ENCODE data around the gene RRP12.

The RRP12 gene

GRCh38 chr10:97366572-97366971 is 34.6 kb downstream of the RRP12 start:
- Histone ChIP-seq H3K9me2 (replicated peaks; ENCODE audit: low read depth, low read length) (no peaks in the 10 kb centered on the region), H3K4me3 (ENCODE audit: low read length, poor library complexity, severe bottlenecking) (no peak overlapping the region), H2AFZ (ENCODE audit: low read length) (no peak overlapping the region), H3K36me3 (ENCODE audit: insufficient read depth, low read length) (no peaks in the 10 kb centered on the region; the same call in 1 of the 2 replicates), H3K79me2 (ENCODE audit: insufficient read depth, low read length) (no peaks in the 10 kb centered on the region), H3K9ac (ENCODE audit: low read depth, low read length, poor library complexity, severe bottlenecking) (no peak overlapping the region), H3F3A (ENCODE audit: low read depth) (no peaks in the 10 kb centered on the region), H3K9me3 (ENCODE audit: insufficient read depth, low read depth, low read length) (no peaks in the 10 kb centered on the region), H4K20me1 (ENCODE audit: insufficient read depth, low read length, poor library complexity, severe bottlenecking) (no peaks in the 10 kb centered on the region), H3K4me2 (ENCODE audit: low read depth, low read length, poor library complexity, severe bottlenecking) (no peak overlapping the region), H3K4me1 (ENCODE audit: insufficient read depth, low read length, poor library complexity, severe bottlenecking) (no peaks in the 10 kb centered on the region), H3K27me3 (ENCODE audit: insufficient read depth, low read length, poor library complexity, severe bottlenecking) (no peaks in the 10 kb centered on the region)
- TF ChIP-seq CTCF (conservative IDR thresholded peaks at IDR 0.05; ENCODE audit: low read length) (no peak), EZH2phosphoT487 (IDR thresholded peaks at IDR 0.05; ENCODE audit: borderline replicate concordance) (no peak)

DNA sequence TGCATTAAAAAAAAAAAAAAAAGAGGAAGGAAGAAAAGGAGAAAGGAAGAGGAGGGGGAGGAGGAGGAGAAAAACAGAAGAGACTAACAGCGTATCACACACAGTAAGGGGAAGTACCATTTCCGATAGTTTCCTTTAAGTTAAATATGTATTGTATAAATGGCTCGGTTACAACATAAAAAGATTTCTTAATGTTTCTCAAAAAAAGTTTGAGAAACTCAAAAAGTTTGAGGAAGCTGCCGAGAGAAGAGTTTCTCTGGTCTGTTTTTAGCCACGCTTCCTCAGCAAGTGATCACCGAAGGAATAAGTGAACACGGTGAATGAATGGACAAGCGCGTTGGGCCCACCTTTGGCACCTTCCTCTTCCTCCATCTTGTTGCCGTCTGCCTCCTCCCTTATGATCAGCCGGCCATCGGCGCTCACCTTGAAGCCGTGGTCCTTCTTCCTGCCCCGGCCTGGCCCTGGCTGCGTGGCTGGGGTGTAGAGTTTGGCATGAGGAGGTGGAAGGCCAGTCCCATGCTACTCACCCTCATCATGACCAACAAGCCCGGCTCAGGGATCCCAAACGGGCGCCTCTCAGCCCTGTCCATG is 35.3 kb downstream of the RRP12 start:
- H3K9ac ChIP-seq (ENCODE audit: low read depth, low read length, poor library complexity, severe bottlenecking) = no peak overlapping the region
- H4K20me1 ChIP-seq (ENCODE audit: insufficient read depth, low read length, poor library complexity, severe bottlenecking) = no peaks in the 10 kb centered on the region
- no peak overlapping the region for H2AFZ ChIP-seq (ENCODE audit: low read length)
- no peaks in the 10 kb centered on the region for H3K4me1 ChIP-seq (ENCODE audit: insufficient read depth, low read length, poor library complexity, severe bottlenecking)
- H3K79me2 ChIP-seq (ENCODE audit: insufficient read depth, low read length) = no peaks in the 10 kb centered on the region
- no peaks in the 10 kb centered on the region for H3K27me3 ChIP-seq (ENCODE audit: insufficient read depth, low read length, poor library complexity, severe bottlenecking)
- H3K9me2 ChIP-seq (replicated peaks; ENCODE audit: low read depth, low read length) = no peaks in the 10 kb centered on the region
- no peaks in the 10 kb centered on the region for H3K9me3 ChIP-seq (ENCODE audit: insufficient read depth, low read depth, low read length)
- no peak for TF ChIP-seq EZH2phosphoT487 (IDR thresholded peaks at IDR 0.05; ENCODE audit: borderline replicate concordance)
- no peak for TF ChIP-seq CTCF (conservative IDR thresholded peaks at IDR 0.05; ENCODE audit: low read length)
- H3K4me3 ChIP-seq (ENCODE audit: low read length, poor library complexity, severe bottlenecking) = no peak overlapping the region
- no peaks in the 10 kb centered on the region for H3F3A ChIP-seq (ENCODE audit: low read depth)
- H3K36me3 ChIP-seq (ENCODE audit: insufficient read depth, low read length) = no peaks in the 10 kb centered on the region; the same call in 1 of the 2 replicates
- H3K4me2 ChIP-seq (ENCODE audit: low read depth, low read length, poor library complexity, severe bottlenecking) = no peak overlapping the region

DNA sequence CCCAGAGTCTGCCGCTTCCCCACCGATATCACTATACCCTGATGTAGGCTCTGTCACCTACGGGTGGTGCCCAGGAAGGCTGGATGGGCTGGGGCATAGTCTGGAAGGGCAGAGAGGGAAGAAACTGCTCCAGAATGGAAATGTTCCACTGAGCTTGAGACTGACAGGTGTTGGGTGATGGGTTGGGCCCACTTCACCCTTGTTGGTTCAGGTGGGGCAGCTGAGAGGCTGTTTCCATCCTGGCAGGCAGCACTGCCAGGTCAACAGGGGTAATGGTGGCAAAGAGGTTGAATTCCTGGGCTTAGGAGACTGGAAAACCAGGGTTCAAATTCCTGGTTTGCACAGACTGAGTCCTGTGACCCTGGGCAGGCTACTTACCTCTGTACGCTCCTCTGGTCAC is 38.1 kb downstream of the RRP12 start:
- Histone ChIP-seq H2AFZ (ENCODE audit: low read length) (no peak overlapping the region), H4K20me1 (ENCODE audit: insufficient read depth, low read length, poor library complexity, severe bottlenecking) (no peaks in the 10 kb centered on the region), H3K4me1 (ENCODE audit: insufficient read depth, low read length, poor library complexity, severe bottlenecking) (no peaks in the 10 kb centered on the region), H3K36me3 (ENCODE audit: insufficient read depth, low read length) (no peaks in the 10 kb centered on the region; the same call in 1 of the 2 replicates), H3K4me2 (ENCODE audit: low read depth, low read length, poor library complexity, severe bottlenecking) (no peak overlapping the region), H3K4me3 (ENCODE audit: low read length, poor library complexity, severe bottlenecking) (no peak overlapping the region), H3K9me3 (ENCODE audit: insufficient read depth, low read depth, low read length) (no peaks in the 10 kb centered on the region), H3F3A (ENCODE audit: low read depth) (no peaks in the 10 kb centered on the region), H3K9ac (ENCODE audit: low read depth, low read length, poor library complexity, severe bottlenecking) (no peak overlapping the region), H3K27me3 (ENCODE audit: insufficient read depth, low read length, poor library complexity, severe bottlenecking) (no peaks in the 10 kb centered on the region), H3K9me2 (replicated peaks; ENCODE audit: low read depth, low read length) (no peaks in the 10 kb centered on the region), H3K79me2 (ENCODE audit: insufficient read depth, low read length) (no peaks in the 10 kb centered on the region)
- TF ChIP-seq EZH2phosphoT487 (IDR thresholded peaks at IDR 0.05; ENCODE audit: borderline replicate concordance) = no peak
- no peak for TF ChIP-seq CTCF (conservative IDR thresholded peaks at IDR 0.05; ENCODE audit: low read length)
